Endometrial microvascular endothelial cells (primary cell): ENCODE data around the gene LRRC55. TPM values are rescaled to one million over a fixed set of nuclear protein-coding genes. Genes with fewer than 3 reads are reported as not detected.

ENCODE experiments used
- in situ Hi-C: cut with HindIII; loops from 2 replicates; pipeline ENCODE4 v1.10.0; 2017; ENCODE audit warnings: low sequenced_read_pairs, low pct_unique_long_range_greater_than_20kb; ENCODE audit errors: inconsistent ontology term
- total RNA-seq: library from RNA; depleted of rRNA; stranded (reverse); fragments of >200 nt; gene quantifications from one replicate; pipeline ENCODE4 v1.2.3, GENCODE V29; 2015; ENCODE audit errors: inconsistent ontology term

LRRC55 gene, protein sequence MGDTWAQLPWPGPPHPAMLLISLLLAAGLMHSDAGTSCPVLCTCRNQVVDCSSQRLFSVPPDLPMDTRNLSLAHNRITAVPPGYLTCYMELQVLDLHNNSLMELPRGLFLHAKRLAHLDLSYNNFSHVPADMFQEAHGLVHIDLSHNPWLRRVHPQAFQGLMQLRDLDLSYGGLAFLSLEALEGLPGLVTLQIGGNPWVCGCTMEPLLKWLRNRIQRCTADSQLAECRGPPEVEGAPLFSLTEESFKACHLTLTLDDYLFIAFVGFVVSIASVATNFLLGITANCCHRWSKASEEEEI
- total RNA-seq: not detected

GRCh38 chr11:57181678-57182305, at the start of gene LRRC55:
LRRC55 (plus strand) TSS chr11:57181953; CDS start chr11:57182023, 70 bp downstream.
- in situ Hi-C loops: no loop called here

DNA sequence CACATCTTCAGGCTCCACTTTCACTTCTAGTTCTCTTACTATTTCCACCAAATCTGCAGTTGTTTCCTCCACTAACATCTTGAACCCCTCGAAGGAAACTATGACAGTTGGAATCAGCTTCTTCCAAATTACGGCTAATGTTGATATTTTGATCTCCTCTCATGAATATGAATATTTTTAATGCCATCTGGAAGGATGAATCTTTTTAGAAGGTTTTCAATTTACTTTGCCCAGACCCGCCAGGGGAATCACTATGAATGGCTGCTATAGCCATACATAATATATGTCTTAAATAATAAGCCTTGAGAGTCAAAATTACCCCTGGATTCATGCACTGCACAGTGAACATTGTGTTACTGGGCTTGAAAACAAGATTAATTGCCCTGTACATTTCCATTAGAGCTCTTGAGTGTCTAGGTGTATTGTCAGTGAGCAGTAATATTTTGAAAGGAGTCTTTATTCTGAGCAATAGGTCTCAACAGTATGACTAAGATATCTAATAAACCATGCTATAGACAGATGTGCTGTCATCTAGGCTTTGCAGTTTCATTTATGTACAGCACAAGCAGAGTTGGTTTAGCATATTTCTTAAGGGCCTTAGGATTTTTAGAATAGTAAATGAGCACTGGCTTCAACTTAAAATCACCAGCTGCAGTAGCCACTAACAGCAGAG, 48.3 kb upstream of the LRRC55 start:
- in situ Hi-C loops: no loop called here

GRCh38 chr11:57134284-57134683, 47.5 kb upstream of the LRRC55 start:
- in situ Hi-C loops: no loop called here

- in situ Hi-C loops: no loop called here
Observed at GRCh38 chr11:57135020-57135751, 46.6 kb upstream of the LRRC55 start.

- in situ Hi-C loops: no loop called here
Observed at GRCh38 chr11:57140568-57140967, 41.2 kb upstream of the LRRC55 start.

- in situ Hi-C loops: no loop called here
Observed at GRCh38 chr11:57143459-57143858, 38.3 kb upstream of the LRRC55 start.

DNA sequence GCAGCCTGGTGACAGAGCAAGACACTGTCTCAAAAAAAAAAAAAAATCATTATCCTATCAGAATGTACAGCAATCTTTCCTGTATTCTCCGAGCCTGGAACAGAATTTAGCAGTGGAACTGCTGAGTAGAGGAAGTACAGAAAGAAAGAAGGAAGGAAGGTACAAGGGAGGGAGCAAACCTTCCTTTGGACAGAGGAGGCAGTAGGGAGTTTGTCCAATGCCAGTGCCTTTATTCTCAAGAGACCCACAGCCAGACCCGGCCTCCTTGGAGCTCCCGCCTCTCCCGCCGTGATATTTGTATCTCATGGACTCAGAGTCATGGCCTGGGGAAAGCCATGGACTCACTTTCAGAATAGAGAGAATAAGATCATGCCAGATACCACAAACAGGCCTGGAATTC, 37.7 kb upstream of the LRRC55 start:
- in situ Hi-C loops: no loop called here

DNA sequence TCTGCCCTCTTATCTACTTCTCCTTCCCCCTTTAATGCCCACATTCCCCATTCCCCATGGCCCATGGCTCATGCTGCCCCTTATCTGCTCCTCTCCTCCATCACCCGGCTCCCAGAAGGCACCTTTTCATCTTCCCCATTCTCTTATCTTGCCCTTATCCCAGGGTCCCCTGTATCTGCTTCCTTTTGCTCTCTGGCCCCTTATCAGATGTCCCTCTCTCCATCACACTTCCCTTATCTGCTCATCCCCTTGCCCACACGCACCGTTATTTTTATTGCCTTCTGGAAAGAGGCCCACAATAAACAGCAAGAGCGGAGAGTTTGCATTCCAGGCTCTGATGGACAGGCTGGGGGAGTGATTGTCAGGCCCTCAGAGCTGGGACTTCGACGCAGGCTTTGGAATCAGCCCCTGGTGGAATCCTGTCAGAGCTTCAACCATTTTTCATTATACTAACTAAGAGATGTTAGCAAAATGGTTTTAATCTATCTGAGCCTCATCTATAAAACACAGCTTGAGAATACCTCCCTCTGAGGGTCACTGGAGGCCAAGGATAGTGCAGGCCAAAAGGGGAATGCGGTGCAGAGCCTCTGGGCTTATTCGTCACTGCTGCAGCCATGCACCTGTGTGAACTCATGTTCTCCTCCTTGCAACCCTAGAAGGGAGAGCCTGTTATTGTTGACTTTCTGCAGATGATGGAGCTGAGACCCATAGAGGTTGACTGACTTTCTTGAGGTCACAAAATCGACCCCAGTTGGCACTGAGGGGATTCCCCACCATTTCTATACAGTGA, 37.0 kb upstream of the LRRC55 start:
- in situ Hi-C loops: no loop called here

DNA sequence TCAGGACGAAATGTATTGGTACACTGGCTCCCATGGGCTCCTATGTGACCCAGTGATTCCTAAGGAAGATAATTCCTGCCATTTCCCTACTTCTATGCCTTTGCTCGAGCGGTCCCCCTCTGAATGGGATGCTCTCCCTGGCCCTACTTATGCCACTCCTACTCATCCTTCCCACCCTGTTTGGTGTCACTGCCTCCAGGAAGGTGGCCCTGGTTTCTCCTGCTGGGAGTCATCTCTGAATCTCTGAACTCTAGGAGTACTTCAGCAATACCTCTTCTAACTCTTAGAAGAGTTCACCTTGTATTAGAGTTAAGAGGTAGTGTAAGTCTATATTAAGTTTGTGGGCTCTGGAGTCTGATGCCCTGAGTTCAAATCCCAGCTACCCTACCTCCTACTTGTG, 35.5 kb upstream of the LRRC55 start:
- in situ Hi-C loops: no loop called here

GRCh38 chr11:57148621-57149020, 33.1 kb upstream of the LRRC55 start:
- in situ Hi-C loops: no loop called here

GRCh38 chr11:57150454-57150917, 31.3 kb upstream of the LRRC55 start:
- in situ Hi-C loops: no loop called here

- in situ Hi-C loops: no loop called here
Observed at GRCh38 chr11:57152134-57152533, 29.6 kb upstream of the LRRC55 start.

DNA sequence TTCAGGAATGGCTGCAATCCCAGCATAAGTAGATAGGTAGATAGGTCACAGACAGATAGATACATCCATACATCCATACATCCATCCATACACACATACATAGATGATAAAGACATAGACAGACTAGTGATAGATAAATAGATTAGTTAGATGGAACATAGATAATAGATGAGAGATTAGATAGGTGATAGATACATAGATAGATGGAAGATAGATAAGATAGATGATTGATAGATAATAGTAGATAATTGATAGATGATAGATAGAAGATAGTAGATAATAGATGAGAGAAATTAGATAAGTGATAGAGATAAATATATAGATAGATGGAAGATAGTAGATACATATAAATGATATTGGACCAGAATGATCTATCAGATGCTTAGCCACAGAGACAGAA, 28.3 kb upstream of the LRRC55 start:
- in situ Hi-C loops: no loop called here

- in situ Hi-C loops: no loop called here
Observed at GRCh38 chr11:57154739-57155138, 27.0 kb upstream of the LRRC55 start.

DNA sequence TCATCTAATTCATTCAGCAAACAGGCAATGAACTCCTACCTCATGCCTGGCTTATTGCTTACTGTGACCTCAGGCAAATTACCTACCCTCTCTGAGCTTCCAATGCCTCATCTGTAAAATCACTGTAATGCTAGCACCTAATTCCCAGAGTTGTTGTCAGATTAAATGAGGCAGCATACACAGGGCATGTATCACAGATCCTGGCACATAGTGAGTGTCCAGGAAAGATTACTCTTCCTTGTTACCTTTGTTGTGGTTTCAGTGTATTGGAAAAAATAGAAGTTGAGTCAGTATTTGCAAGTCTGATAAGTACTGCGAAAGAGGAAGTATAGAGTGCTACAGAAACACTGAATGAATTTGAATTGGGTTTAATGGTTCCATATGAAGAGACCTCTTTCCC, 26.4 kb upstream of the LRRC55 start:
- in situ Hi-C loops: no loop called here

DNA sequence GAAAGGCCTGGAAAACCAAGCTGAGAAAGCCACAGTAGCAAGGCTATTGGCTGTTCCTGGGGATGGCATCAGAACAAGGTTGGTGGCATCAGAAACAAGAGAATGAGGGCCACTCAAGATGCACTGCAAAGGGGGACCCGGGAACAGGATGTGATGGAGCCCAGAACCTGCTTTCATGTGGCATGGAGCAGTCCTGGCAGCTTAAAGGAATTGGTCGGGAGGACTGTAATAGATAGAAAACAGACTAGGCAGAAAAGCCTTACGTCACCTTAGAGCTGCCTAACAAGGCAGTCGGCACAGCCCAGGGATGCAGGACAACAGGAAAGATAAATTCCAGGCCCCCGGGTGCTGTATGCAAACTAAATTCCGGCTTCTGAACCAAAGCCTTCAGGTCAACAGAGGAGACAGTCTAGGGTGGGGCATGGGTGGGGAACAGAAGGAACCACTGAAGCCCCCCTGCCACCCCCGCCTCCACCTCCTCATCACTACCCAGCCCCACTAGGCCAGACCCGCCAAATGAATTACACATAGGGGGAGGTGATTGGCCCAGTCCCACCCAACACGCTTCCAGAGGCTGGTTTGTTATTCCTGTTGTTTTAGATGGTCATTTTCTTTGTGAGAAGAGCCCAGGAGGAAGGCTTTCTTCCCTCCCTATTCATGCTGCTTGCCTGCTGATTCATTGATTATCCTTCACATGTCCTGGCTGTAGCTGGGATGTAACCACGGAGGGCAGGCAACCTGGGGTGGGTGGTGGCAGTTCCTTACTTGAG, 25.7 kb upstream of the LRRC55 start:
- in situ Hi-C loops: no loop called here

- in situ Hi-C loops: no loop called here
Observed at GRCh38 chr11:57156928-57157327, 24.8 kb upstream of the LRRC55 start.

DNA sequence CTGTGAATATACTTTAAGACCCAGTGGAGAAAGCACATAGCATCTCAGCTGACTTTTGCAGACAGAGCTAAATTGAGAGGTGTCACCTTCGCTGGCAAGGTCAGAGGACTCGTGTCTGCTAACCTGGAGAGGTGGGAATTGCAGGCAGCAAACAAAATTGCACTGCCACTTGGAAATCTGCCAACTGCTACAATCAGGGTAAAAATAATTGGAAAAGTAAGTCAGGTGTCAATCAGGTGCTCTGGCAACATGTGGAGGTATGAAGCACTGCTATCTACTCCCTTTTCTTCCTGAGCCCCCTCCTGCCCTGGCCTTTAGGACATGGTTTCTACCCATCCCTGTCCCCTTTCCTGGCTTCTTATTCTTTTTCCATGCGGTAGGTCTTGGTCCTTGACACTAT, 24.1 kb upstream of the LRRC55 start:
- in situ Hi-C loops: no loop called here
